Measurements from ENCODE around the gene UBE2L3.
"Not testable (repeated sequence)": the region's sequence is repeated elsewhere in the genome, so short reads cannot be mapped to it uniquely, and the experiment has no call there.

- TF ChIP-seq CREB1 (IDR thresholded peaks at IDR 0.05); SAP30 (IDR thresholded peaks at IDR 0.05; ENCODE audit: insufficient read depth, insufficient replicate concordance, low read length); EP300 (IDR thresholded peaks at IDR 0.05; ENCODE audit: borderline replicate concordance in 1 of 2, low read depth in 2 of 2, low read length in 2 of 2); TCF12 (IDR thresholded peaks at IDR 0.05; ENCODE audit: low read depth, low read length); POLR2AphosphoS5 (IDR thresholded peaks at IDR 0.05; ENCODE audit: low read depth, low read length); CTCF (IDR thresholded peaks at IDR 0.05; ENCODE audit: control extremely low read depth in 1 of 3, insufficient read depth in 1 of 3, low read depth in 1 of 3, low read length in 3 of 3); SIN3A (conservative IDR thresholded peaks at IDR 0.05 in 1 of 2, IDR thresholded peaks at IDR 0.05 in 1 of 2; ENCODE audit: low read depth in 1 of 2, low read length in 2 of 2); RNF2 (IDR thresholded peaks at IDR 0.05; ENCODE audit: borderline replicate concordance, low read depth, low read length, missing control alignments, poor library complexity, severe bottlenecking); PHF8 (conservative IDR thresholded peaks at IDR 0.05; ENCODE audit: low read depth, low read length); EGR1 (IDR thresholded peaks at IDR 0.05; ENCODE audit: borderline replicate concordance, low read depth, low read length); JUN (IDR thresholded peaks at IDR 0.05; ENCODE audit: low read depth, low read length); BRCA1 (IDR thresholded peaks at IDR 0.05; ENCODE audit: low read depth, low read length); CBX8 (IDR thresholded peaks at IDR 0.05; ENCODE audit: borderline replicate concordance, low read depth, low read length): not testable (repeated sequence)
These were observed 13.6 kb downstream of the UBE2L3 start for GRCh38 chr22:21581009-21581713.
